HG02623 (cell line): ENCODE measurements around the gene ATXN3L.
"Not testable (repeated sequence)": the region's sequence is repeated elsewhere in the genome, so short reads cannot be mapped to it uniquely, and the experiment has no call there.

Experiments used
- ATAC-seq: cut with Tn5 transposase; IDR thresholded peaks from one replicate; pipeline ENCODE4 v1.9.1; 2021; ENCODE audit warnings: moderate library complexity; ENCODE audit not compliant: unreplicated experiment

Gene ATXN3L

DNA sequence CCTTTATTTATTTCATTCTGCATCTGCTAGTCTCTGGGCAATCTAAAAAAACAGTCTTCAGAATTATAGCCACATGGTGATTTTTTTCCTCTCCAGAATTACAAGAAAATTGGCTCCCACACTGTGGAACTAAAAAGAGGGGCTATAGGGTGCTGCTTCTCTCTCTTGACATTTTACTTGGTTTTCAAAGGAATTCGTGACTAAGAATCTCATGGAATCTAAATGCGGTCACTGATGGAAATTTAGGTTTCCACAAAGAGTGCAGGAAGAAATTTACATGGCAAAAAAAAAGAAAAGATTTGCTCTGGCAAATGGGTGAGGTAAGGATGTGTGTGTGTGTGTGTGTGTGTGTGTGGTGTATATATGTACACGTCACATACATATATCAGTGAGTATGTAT is 10.2 kb downstream of the ATXN3L start:
- ATAC-seq = no peak

DNA sequence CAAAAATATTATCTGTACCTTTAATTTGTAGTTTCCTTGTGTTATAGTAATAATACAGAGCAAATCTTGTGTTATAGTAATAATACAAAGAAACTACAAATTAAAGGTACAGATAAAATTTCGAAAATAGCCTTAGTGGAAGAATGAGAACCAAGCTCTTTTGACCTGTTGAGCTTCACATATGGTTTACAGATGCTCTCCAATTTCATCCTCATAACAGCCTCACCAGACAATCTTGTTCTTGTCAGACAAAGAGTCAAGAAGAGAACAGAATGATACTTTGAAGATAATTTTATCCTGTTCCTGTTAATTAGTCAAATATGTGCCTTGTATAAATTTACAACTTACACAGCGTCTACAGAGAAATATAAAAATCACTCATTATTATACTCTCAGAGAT is 12.8 kb downstream of the ATXN3L start:
- ATAC-seq = no peak

DNA sequence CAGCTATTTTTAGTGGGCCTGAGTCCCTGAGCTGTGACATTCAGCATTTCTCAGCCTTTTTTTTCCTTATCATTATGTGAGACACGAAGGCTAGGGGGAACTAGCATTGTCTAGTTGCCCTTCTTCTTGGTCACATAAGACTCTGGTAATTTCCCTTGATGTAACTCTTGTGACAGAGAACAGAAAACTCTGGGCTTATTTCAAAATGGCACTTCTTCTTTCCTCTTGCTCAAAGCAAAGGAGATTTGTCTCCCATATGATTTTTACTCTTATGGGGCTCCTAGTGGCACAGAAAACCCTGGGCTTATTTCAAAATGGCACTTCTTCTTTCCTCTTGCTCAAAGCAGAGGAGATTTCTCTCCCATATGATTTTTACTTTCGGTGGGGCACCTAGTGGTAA is 14.7 kb downstream of the ATXN3L start:
- ATAC-seq = no peak

DNA sequence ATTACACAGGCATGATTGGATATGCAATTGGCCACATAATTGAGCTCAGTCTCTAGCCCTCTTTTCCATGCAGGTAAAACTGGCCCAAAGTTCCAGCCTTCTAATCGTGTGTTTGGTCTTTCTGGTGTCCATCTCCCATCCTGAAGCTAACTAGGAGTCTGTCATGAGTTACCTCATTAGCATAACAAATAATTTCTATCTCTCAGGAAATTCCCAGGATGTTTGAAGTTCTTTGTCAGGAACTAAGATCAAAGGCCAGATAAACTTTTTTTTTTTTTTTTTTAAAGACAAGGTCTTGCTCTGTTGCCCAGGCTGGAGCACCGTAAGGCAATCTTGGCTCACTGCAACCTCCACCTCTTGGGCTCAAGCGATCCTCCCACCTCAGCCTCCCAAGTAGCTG is 15.8 kb downstream of the ATXN3L start:
- no peak for ATAC-seq

DNA sequence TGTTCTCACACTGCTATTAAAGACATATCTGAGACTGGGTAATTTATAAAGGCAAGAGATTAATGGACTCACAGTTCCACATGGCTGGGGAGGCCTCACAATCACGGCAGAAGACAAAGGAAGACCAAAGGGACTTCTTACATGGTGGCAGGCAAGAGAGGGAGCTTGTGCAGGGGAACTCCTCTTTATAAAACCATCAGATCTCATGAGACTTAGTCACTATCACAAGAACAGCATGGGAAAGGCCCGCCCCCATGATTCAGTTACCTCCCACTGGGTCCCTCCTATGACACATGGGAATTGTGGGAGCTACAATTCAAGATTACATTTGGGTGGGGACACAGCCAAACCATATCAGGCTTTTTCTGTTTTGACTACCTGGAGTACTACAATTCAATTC is 16.6 kb downstream of the ATXN3L start:
- ATAC-seq = not testable (repeated sequence)

DNA sequence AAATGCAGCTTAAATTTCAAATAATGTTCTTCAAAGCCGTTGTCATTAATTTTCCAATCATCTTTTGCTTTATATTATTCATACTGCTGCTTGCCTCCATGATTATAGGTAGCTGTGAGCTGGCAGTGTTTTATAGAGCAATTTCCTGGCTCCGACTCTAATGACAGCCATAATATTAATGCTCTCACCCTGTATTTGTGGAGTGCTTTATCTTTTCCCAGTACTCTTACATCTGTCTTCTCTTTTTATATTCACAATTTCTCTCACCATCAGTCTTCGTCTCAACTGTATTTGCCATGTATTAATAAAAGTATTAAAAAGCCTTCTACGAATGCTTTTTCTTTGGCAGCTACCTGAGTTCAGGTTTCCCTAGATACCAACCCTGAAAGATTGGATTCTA is 21.0 kb downstream of the ATXN3L start:
- ATAC-seq = no peak

DNA sequence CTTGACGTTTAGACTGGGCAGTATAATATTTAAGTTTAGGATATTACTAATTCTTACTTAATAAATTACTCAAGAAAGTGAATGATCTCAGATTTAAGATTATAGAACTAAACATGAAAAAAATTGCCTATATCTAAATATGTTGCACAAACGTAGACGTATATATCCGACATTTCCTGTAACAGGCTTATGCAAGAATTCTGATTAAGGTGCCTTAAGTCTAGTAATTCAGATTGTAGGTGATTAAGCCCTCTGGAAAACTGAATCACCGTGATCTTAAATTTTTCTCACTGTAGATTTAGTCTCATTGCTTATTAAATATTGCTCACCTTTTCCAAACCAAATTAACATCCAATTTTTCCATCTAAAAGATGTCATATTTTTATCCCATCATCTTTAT is 24.0 kb downstream of the ATXN3L start:
- ATAC-seq = no peak

DNA sequence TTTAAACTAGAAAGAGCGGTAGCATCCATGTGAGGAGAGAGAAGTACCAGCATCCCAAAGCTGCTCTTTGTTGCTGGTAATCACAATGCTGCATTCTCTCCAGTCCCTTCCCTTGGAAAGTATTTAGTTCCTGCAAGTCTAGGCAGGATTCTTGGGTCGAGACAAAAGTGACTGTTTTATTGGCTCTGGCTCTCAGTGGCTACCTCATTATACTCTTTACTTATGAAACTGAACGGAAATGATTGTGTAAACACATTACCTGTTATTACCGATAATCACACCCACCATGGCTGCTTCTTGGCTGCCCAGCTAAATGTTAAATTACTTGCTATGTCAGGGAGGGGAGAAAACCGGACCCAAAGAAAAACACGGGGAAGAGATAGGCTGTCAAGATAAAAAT is 26.2 kb downstream of the ATXN3L start:
- no peak for ATAC-seq

DNA sequence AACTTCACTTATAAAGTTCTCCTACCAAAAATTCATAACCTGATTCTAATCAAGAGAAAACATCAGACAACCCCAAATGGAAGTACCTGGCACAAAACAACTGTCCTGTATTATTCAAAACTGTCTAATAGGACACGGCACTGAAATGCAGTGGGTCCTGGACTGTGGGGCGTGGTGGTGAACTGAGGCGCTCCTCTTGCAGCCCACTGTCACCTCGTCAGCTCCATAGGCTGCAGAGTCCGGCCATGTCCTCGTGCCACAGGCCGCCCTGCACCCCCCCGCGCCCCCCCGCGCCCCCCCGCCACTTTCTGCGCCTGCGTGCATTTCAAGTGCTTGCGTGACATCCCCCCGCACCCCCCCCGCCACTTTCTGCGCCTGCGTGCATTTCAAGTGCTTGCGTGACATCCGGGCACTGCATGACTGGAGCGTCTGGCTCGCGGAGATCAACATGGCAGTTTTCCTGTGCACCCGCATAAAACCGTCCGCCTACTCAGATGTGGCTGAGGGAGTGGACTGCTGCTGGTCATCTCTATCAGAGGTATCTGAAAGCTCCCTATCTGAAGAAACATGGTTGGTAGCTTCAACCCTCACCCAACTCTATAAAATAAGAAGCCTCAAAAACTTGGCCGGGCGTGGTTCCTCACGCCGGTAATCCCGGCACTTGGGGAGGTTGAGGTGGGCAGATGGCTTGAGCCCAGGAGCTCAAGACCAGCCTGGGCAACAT is 28.8 kb downstream of the ATXN3L start:
- no peak for ATAC-seq

DNA sequence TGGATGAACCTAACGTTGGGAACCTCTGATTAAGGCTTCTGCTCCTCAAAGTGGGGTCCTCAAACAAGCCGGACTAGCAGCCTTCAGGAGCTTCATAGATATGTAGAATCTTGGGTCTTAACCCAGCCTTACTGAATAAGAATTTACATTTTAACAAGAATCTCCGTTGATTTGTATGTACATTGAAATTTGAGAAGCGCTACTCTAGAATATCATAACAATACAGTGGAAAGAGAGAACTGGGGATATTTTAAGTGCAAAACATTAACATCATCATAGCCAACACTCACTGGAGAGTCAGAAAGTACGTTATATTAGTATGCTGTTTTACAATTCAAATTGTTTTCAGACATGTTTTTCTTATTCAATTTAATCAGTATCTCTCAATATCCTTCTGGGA is 31.2 kb downstream of the ATXN3L start:
- no peak for ATAC-seq

DNA sequence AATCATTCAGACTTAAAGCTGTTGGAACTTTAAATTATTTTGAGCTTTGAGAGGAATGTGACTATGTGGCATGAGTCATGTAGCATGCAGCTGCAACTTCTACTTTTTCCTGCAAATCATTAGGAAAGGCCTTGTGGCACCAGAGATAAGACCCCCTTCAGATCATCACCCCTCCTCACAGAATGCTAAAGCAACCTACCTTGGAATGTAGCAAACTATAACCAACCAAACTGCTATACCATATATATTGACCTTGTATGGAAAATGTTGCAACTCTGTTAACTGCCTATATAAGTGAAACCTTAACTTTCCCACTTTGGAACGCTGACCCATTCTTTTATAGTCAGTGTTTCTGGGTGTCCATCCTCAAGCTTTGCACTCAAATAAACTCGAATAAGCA is 32.0 kb downstream of the ATXN3L start:
- ATAC-seq = no peak

DNA sequence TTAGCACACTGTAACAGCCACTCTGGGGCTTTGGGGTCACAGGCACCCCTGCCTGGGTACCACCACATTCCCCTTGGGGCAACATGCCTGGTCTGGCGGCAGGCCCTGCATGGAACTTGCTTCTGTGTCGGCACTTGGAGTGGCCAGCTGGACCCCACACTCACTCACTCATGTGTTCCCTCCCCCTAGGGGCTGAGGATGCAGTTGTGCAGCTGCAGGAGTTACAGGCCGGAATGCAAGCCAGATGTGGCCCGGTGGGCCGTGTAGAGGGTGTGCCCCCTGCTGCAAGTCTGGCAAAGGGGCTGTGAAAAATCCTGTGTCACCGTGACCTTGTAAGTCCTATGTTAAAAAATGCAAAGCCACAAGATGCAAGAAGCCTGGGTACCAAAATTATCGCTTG is 34.2 kb downstream of the ATXN3L start:
- no peak for ATAC-seq

DNA sequence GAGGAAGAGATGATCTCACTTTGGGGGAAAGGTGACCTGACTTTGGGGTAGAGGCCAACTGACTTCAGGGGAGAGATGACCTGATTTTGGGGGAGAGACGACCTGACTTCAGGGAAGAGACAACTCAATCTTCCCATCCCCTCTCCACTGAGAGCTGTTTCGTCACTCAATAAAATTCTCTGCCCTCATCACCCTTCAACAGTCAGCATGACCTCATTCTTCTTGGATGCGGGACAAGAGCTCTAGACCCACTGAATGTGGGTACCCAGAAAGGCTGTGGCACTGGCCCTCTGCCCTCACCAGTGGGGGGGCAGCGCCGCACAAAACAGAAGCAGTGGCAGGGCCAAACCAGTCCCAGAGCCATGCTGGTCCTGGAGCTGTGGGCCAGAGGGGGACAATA is 34.6 kb downstream of the ATXN3L start:
- ATAC-seq = no peak

DNA sequence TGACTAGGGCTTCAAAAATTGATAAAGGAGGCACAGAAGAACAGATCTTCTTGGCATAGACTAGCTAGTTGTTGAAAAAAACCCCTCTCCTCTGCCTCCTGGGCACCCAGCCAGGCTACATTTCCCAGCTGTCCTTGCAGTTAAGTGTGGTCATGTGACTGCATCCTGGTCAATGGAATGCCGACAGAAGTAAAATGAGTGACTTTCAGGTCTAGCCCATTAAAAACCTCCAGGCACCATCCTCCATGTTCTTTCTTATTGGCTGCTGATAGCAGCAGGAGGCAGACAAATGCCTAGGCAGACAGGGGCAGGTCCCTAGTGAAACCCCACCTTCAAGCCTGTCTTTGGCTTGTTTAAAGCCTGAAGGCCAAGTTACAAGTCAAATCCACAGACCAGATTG is 35.3 kb downstream of the ATXN3L start:
- no peak for ATAC-seq

DNA sequence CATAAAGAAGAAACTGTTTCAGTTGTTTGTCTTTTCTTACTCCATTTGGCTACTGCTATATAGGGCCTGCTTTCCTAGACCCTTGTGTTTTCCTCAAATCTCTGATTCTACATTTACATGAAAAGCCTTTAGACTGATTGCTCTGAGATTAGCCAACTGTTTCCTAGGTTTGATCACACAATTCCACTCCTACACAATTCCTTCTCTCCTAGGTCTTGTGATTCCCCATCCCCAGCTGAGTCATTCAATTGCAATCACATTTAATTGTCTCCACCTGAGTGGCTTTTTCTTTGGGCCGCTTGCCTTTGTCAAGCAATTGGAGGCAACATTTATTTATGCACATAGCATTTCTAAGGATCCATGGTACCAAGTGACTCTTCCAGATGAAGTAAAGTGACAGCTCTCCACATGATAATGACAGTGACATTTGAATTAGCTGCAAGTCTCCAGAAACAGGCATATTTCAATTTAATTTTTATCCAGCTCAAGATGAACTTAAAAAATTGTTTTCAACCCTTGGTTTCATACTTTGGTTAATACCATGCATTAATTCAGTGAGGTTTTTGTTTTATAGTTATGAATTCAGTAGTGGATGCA is 35.8 kb downstream of the ATXN3L start:
- no peak for ATAC-seq

DNA sequence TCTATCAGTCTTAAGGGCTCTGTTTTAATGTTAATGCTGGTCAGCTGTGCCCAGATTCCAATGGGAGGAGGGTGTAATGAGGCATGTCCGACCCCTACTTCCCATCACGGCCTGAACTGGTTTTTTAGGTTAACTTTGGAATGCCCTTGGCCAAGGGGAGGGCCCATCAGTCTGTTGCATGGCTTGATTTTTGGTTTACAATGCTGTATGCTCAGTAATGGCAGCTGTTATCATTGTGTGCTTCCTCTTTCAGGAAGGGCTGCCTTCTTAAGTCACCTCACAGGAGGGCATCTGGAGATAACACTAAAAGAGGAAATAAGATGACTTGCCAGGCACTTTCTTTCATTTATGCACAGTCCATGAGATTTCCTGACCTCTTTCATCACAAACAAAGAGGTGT is 36.3 kb downstream of the ATXN3L start:
- no peak for ATAC-seq

DNA sequence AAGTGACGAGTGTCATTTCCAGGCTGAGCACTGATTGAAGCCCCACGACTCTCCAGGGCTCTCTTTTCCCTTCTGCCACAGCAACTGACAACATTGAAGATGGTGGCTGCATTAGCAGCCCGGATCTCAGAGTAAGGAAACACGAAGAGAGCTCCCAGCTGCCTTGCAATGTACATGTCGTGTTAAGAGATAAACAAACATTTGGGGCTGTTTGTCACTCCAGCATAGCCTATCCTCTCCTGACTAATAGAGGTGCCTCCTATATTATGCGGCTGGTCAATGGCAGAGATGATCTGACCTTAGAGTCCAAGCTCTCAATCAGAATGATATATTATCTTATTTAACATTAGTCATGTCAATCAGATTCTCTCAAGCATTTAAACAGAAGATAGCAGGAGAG is 38.6 kb downstream of the ATXN3L start:
- no peak for ATAC-seq

DNA sequence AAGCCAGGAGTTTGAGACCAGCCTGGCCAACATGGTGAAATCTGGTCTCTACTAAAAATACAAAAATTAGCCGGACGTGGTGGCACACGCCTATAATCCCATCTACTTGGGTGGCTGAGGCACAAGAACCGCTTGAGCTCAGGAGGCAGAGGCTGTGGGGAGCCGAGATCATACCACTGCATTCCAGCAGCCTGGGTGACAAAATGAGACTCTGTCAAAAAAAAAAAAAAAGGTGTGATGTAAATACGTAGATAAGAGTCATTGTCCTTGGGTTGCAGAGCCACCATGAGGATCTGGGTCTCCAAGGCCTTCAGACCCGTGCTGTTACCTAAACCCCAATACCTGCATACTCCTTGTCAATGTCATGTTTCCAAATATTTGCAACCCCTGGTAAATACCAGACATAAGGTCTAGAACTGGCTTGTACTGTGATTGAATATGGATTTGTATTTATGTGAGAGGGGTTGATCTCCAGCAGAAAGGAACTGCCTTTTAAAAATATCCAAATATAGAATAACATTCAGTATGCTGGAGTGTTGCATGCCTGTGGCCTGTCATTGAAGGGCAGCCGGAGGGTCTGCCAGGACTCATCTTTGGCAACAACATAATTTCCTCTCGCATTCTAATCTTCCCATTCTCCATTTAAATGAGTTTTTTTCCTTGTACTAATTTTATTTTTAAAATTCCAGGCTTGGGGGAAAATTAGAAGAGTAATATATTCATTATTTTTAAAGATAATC is 40.4 kb downstream of the ATXN3L start:
- no peak for ATAC-seq

DNA sequence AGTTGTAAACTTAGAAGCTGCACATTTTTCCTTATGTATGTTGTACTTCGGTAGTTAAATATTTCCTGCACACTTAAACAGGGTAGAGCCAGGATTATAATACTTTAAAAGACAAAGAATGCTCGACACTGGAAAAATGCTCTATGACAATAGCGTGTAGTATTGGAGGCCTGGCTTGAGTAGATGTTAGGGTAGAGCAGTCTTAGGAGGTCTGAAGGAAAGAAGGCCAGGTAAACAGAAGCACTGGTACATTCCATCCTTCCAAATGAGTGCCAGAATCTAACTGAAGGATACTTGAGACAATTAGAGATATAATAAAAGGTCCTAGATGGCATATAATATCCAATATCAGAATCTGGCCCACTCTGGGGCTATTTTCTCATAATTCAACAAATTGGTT is 42.3 kb downstream of the ATXN3L start:
- ATAC-seq = no peak

DNA sequence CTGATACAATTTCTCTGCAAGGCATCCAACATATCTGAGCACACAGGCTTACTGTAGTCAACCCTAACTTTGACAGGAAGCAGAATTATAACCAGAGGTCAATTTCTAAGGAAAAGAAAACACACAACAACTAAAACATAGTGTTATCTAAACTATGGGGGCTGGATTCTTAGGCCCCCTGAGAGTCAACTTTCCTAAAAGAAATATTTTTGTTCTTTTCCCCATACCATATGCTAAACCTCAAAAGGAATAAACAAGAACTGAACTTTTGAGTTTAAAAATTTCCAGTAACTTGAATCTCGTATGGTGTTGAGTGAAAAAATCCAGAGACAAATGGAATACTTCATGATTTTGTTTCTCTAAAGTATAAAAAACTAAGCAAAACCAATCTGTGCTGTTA is 42.9 kb downstream of the ATXN3L start:
- no peak for ATAC-seq

DNA sequence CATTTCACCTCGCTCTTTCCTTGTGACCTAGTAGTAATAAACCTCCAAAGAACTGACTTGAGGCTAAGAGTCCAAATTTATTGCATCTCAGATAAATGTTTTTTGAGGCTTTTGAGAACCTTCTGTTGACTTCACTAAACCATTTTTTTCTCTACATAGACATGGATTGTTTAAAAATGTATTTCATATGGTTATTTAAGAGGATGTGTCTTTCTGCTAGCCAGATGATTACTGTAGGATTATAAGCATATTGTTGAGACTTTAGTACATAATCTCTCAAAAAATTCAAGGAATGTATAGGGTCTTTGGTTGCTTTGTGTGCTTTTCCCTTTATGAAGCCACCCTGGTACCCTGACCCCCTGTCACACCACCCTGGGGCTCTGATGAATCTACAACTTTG is 44.8 kb downstream of the ATXN3L start:
- no peak for ATAC-seq

DNA sequence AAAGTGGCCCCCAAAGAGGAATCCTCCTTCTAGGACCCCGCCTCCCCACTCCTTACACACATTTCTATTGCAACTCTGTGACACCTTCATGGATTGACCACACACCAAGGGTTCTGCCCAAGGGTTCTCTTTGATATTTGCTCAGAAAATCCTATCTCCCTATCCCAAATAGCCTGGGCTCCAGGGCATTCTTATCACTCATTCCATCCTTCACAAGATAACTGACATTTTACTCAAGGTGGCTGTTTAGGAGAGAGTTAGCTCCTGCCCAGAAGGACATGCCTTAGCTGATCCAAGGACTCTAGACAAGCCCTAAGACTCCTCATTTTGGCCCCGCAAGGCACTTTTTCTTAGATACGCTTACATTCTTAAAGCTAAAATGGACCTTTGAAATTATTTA is 47.4 kb downstream of the ATXN3L start:
- ATAC-seq = no peak
